NCI-H748 (cell line): ENCODE results near the gene SIX2.

Experiments used
- DNase-seq: peaks from one replicate; lab custom pipeline; 2025; ENCODE audit not compliant: unreplicated experiment; lab: John Stamatoyannopoulos, UW

The SIX2 gene

DNA sequence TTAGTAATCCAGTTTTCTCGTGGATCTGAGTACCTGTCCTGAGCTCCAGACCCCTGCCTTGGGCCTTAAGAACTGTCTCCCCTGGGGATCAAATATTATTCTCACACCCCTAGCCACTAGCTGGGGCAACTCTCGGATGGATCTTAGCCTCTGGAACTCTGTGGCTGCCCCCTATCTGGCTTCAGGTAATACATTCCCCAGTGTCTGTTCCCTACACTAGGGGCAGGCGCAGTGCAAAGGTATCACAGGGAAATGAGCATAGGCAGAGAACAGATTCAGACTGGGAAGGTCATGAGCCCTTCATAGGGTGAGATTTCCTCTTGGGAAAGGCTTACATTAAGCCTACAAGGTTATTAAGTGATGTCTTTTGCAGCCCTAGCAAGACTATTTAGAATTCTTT is 11.2 kb upstream of the SIX2 start:
- DNase-seq, result no peak

DNA sequence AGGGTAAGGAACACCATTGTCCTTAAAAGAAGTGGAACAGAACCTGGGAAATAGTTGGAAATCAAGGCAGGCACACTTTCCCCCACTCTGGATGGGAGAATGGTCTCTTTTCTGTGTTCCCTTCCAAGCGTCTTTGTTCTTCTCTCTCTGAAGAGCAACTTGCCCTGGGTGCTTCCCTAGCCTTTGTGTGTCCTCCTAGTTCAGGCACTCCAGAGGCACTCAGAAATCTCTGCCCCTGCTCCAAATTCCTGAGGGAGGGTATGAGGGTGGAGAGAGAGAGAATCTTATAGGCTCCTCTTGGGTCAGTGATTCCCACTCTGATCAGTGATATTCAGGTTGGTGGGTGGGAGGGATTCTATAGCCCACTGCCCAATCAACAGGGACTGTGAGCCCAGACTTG is 8.8 kb upstream of the SIX2 start:
- DNase-seq, result no peak

GRCh38 chr2:45014831-45015230 is 5.6 kb upstream of the SIX2 start:
- no peak for DNase-seq

DNA sequence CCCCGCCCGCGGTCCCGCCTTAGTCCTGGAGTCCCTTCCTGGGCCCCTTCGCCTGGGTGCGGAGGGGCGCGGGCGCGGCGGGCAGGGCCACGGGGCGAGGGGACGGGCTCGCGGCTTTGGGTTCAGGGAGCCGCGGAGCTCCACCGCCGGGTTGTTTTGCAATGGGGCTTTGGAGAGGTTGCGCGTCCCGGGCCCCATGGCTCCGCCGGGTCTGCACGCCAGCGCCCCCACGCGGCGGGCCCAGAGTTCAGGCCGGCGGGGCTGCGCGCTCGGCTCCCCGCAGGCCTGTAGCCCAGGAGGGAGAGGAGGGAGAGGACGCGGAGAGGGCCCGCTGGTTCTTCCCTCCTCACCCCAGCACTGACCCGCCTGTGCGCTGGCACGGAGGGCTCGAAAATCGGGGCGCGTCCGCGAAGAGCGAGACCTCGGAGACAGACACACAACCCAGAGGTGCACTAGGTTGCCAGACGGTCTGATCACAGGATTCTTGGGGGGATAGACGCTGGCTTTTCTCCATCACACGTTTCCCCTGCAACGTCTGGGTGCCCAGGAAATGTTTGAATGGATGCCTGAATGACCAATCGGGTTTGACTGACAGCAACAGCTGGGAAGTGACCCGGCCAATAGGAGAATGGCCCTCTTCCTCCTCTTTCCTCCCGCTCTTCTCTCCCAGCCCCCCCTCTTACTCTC is 4.9 kb upstream of the SIX2 start:
- no peak for DNase-seq

DNA sequence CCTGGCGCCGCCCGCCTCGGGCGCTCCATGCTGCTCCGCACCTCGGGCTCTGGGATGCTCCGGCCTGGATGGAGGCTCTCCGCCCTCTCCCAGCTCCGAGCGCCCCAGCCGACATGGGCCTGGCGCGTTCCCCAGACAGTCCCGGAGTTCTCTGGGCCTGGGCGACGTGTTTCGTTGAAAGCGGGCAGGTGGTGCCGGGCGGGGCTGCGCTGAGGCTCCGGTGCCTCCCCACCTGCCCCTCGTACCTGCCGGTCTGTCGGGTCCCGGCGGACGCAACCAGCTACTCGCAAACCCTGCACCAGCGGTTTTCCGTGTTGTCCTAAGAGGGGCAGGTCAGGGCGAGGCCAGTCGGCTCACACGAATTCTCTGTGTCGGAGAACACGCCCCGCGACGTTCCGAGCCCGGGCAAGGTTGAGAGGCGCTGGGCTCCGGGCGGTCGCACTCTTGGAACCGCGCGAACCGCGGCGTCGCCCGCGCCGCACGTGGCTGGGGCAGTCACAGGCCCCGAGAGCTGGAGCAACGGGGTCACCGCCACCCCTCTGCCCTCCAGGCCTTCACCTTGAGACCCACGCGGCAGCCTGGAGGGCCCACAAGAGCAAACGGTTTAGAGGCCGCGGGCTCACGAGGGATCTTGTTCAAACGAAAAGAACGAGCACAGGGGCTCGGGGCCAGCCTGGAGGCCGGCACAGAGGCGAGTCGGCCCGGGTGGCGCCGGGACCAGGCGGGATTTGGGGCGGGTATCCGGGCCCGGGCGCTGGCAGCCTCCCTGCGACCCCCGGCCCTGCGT is 4.2 kb upstream of the SIX2 start:
- no peak for DNase-seq

- no peak for DNase-seq
These were observed 3.5 kb upstream of the SIX2 start for GRCh38 chr2:45012733-45013132.

DNA sequence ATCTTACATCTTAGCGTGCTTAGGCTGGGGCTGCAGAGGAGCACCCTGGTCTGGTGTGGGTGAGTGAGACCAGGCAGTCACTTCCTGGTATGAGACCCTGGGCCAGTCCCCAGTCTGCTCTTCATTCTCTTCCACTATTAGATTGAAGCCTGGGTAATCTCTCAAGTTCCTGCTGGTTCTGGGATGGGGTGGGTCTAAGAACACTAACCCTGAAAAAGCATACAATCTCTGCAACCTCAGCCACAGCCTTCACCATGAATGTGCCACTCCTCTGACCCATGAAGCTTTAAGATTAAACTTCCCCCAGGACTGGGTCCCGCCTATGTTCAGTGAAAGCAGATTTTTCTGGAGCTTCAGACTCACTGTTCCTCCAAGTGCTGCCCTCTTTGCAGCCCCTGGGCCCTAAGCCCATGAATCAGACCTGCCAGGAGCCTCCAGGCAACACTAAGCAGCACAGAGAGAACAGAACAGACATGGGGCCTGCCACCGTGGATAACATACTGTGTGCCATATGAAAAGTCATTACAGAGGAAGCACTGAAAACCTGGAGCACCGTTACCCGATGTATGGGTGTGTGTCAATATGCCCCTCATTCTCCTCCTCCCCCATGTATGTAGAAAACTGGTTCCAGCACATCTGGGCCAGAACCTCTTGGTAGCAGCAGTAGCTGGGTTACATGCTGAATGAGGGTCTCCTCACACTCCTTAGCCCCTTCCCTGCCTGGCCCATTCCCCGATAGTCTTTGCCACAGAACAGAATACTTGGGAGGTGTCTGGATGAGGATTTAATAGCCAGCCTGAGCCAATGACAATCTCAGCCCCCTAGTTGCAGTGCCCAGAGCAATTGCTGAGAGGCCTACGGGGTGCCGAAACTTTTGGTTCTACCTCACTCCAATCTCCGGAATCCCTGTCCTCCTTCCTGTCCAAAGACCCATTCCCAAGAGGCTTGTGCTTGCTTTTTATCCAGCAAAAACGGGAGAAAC is 2.7 kb upstream of the SIX2 start:
- DNase-seq, result no peak

GRCh38 chr2:45011121-45011520 is 1.9 kb upstream of the SIX2 start:
- no peak for DNase-seq

DNA sequence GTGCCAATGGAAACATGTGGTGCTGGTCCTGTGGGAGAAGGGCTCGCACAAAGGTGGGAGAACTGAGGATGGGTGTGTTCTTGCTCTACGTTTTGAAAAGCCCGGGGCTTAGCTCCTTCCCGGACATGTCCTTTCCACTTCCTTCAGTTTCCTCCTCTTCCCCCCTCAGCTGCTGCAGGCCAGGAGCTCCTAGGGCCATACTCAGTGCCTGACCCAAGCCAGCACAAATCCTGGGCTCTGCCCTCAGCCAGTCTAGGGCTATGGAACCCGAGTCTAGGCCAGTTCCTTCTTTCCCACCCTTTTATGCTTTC is 1.4 kb upstream of the SIX2 start:
- no peak for DNase-seq

- peak; percentile 66 for DNase-seq
These were observed 863 bp upstream of the SIX2 start for GRCh38 chr2:45009928-45010701.

DNA sequence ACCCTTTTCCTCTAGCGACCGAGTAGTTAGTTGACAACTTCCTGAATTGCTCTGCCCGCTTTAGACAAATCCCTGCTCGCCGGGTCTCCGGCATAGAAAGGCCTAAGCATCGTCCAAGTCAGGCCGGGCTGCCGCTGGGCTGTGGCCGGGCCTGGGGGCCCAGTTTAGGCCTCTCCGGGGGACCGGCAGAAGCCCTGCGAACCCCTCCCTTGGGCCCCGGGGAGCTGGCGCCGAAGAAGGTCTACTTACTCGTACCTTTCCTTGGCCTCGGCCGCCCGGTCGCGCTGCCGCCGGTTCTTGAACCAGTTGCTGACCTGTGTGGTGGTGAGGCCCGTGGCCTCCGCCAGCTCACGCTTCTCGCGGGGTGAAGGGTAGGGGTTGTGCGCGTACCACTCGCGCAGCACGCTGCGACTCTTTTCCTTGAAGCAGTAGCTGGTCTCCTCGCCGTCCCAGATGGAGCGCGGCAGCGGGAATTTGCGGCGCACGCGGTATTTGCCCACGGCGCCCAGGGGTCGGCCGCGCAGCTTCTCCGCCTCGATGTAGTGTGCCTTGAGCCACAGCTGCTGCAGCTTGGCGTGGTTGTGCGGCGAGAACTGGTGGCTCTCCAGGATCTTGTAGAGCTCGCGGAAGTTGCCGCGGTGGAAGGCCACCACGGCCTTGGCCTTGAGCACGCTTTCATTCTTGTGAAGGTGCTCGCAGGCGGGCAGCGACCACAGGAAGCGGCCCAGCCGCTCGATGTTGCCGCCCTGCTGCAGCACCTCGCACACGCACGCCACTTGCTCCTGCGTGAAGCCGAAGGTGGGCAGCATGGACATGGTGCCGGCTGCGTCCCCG is 739 bp downstream of the SIX2 start:
- DNase-seq, result peak; percentile 74

DNA sequence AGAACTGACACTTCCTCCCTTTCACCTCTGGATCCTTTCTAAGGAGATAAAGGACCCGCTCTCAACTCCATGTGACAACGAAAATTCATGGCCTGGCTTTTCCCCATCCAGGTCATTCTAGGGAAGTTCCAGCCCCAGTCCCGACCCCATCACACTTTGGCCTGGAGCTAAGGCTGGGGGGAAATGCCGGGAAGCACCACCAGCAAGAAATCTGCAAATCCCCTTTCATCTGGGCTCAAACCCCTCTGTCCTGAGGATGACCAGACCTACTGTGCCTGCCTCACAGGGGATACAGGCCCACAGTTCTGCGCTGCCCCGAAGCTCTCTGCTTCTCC is 1.3 kb downstream of the SIX2 start:
- no peak for DNase-seq

DNA sequence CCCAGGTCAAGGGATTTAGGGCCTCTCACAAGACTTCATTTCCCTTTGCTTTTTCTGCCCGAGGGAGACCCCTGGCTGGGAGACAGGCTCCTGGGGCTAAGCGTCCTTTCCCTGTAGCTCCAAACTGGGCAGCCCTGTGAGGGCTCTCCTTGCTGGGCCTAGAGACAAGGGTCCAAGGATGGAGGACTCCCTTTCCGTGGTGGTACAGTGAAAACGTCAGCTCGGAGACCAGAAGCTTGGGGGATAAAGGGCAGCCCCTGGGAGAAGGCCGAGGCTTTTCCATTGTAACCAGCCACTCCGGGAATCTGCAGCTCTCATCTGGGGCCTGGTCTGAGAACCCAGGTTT is 2.3 kb downstream of the SIX2 start:
- DNase-seq, result no peak

GRCh38 chr2:45006041-45006941 is 3.0 kb downstream of the SIX2 start:
- DNase-seq, result no peak

DNA sequence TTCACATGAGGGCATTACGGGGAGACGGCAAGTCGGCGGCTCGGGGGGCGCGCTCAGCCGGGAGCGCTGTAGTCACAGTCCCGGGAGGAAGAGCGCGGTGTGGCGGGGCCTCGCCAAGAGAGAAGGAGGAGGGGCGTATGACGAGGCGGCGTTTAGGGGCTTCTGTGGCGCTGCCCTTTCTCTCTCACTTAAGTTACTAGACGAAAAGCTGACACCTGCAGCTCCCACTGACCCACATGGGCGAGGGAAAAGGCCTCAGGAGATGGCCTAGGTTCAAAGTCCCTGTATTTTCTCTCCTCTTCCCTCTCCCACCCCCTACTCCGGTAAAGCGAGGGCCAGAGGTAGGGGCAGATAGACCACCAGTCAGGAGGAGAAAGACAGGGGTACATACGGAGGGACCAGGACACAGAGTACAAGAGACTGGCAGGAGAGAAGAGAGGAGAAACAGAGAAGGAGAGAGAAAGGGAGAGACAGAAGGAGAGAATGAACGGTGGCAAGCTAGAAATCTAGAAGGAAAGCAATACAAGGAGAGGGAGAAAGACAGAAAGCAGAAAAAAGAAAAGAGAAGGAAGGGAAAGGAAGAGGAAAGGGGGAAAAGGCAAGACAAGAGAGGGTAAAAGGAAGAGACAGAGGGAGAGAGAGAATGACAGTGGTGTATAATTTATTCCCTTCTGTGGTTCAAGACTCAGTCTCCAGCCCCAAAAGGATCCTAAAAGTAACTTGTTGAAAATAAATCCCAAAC is 3.8 kb downstream of the SIX2 start:
- DNase-seq, result no peak

DNA sequence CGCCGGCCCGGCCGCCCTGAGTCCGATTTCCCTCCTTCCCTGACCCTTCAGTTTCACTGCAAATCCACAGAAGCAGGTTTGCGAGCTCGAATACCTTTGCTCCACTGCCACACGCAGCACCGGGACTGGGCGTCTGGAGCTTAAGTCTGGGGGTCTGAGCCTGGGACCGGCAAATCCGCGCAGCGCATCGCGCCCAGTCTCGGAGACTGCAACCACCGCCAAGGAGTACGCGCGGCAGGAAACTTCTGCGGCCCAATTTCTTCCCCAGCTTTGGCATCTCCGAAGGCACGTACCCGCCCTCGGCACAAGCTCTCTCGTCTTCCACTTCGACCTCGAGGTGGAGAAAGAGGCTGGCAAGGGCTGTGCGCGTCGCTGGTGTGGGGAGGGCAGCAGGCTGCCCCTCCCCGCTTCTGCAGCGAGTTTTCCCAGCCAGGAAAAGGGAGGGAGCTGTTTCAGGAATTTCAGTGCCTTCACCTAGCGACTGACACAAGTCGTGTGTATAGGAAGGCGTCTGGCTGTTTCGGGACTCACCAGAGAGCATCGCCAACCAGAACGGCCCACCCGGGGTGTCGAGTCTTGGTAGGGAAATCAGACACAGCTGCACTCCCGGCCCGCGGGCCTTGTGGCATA is 4.6 kb downstream of the SIX2 start:
- no peak for DNase-seq

GRCh38 chr2:45003579-45004551 is 5.4 kb downstream of the SIX2 start:
- no peak for DNase-seq
